Measurements from ENCODE around the gene PPP1R12A. TPM values are rescaled to one million over a fixed set of nuclear protein-coding genes. Genes with fewer than 3 reads are reported as not detected.

Gene PPP1R12A
- total and polyA plus RNA-seq, 9 of the 15 experiments (the other 6 are each of a cell fraction or from before 2014, with no cell fraction given) = 26.4 to 119 (median 53.3) TPM

GRCh38 chr12:79935021-79935623 lies at the start of gene PPP1R12A (continued):
- TF ChIP-seq ZNF431 (CRISPR knock-in tag; IDR thresholded peaks at IDR 0.05) (peak; percentile 55; the same call in 1 of the 2 replicates), SFPQ (IDR thresholded peaks at IDR 0.05; ENCODE audit: low read depth, low read length) (no peak), CTCFL (IDR thresholded peaks at IDR 0.05; ENCODE audit: borderline replicate concordance, insufficient read depth, low read depth, low read length, poor library complexity, severe bottlenecking) (no peak), E4F1 (CRISPR knock-in tag; IDR thresholded peaks at IDR 0.05; ENCODE audit: borderline replicate concordance) (no peak), HINFP (tag; conservative IDR thresholded peaks at IDR 0.05; ENCODE audit: low read depth) (no peak), XRCC3 (IDR thresholded peaks at IDR 0.05) (no peak), ZNF583 (CRISPR knock-in tag; IDR thresholded peaks at IDR 0.05) (0 out of 2 replicates have a peak, but pooled peaks have one; percentile 23), SNIP1 (IDR thresholded peaks at IDR 0.05; ENCODE audit: low read depth) (no peak), E2F5 (CRISPR knock-in tag; IDR thresholded peaks at IDR 0.05) (no peak), USF2 (CRISPR knock-in tag; IDR thresholded peaks at IDR 0.05) (no peak), MTA1 (IDR thresholded peaks at IDR 0.05; ENCODE audit: borderline replicate concordance) (no peak), ZNF79 (CRISPR knock-in tag; IDR thresholded peaks at IDR 0.05; ENCODE audit: low read depth) (no peak; the same call in 1 of the 2 replicates)

Data from K562 (cell line).